HepG2 (cell line): ENCODE measurements around the gene CALY. TPM values are rescaled to one million over a fixed set of nuclear protein-coding genes. Genes with fewer than 3 reads are reported as not detected.

Experiments
- ATAC-seq: fragments of 200-7000 bp; cut with Tn5 transposase; 3 replicates; pipeline ENCODE4 v1.9.1; 2020; ENCODE audit warnings: mild to moderate bottlenecking, moderate library complexity
- BruUV-seq: library from RNA; stranded (reverse); fragments of 400-500 nt; replicated peaks from 2 replicates; lab custom pipeline; 2021; lab: Mats Ljungman, UMichigan
- CTCF ChIA-PET: fragments of 300-600 bp; formaldehyde crosslinking; extraction: SDS; loops from one replicate; lab custom pipeline; 2021; ENCODE audit warnings: low total read pairs, inconsistent platforms, low intra/inter-chr PET ratio; lab: Yijun Ruan, JAX
- POLR2A ChIA-PET: fragments of 350-600 bp; sonication (Branson Sonifier 250); formaldehyde crosslinking; loops from one replicate; lab custom pipeline; 2020; ENCODE audit warnings: antibody characterized with exemption, inconsistent platforms; lab: Yijun Ruan, JAX
- DNase-seq: peaks from one replicate; pipeline ENCODE4 v3.0.0-alpha.2; 2015; ENCODE audit warnings: low spot score
- FAIRE-seq: peaks from 3 replicates; lab custom pipeline; 2011; peaks lifted over from hg19 to GRCh38; lab: Jason Lieb, UNC
- H2AFZ ChIP-seq: one replicate; pipeline ENCODE4 v1.6.1; 2011; ENCODE audit warnings: low read length, inconsistent platforms
- H3K27ac ChIP-seq: fragments of 300-600 bp; 3 replicates; pipeline ENCODE4 v1.8.0; 2011; ENCODE audit warnings: mixed run types, mild to moderate bottlenecking, mixed read lengths, low read length, inconsistent platforms; ENCODE audit not compliant: insufficient read depth; ENCODE audit errors: extremely low read length
- H3K27me3 ChIP-seq, 2 experiments: fragments of 200-600 bp in 1 of 2; 2 replicates in 1 of 2; 3 replicates in 1 of 2; pipeline versions ENCODE4 v1.6.0 to v1.8.0; 2011; ENCODE audit warnings: low read length in 2 of 2, mild to moderate bottlenecking in 2 of 2, moderate library complexity in 2 of 2, inconsistent platforms in 1 of 2; ENCODE audit not compliant: insufficient read depth in 2 of 2, control insufficient read depth in 1 of 2
- H3K36me3 ChIP-seq, 2 experiments: fragments of 200-600 bp in 1 of 2; replicated peaks in 1 of 2; 2 replicates in 1 of 2; 3 replicates in 1 of 2; pipeline versions ENCODE4 v1.5.1 to v1.8.0; 2011; ENCODE audit warnings: low read length in 2 of 2, inconsistent platforms in 1 of 2; ENCODE audit not compliant: insufficient read depth in 2 of 2, control insufficient read depth in 1 of 2
- H3K4me1 ChIP-seq: 2 replicates; pipeline ENCODE4 v1.5.1; 2012; ENCODE audit warnings: low read length, inconsistent platforms; ENCODE audit not compliant: insufficient read depth
- H3K4me2 ChIP-seq: 2 replicates; pipeline ENCODE4 v1.6.0; 2011; ENCODE audit warnings: low read depth, low read length, inconsistent platforms
- H3K4me3 ChIP-seq, 3 experiments: fragments of 200-600 bp in 1 of 3; sonication (generic), shearing (Covaris generic) in 1 of 3; replicated peaks in 1 of 3; 2 replicates each; pipeline ENCODE4 v1.5.1; 2011 to 2016; ENCODE audit warnings: low read length in 3 of 3, inconsistent platforms in 2 of 3, low read depth in 2 of 3, mild to moderate bottlenecking in 2 of 3, control low read depth in 1 of 3, mixed read lengths in 1 of 3; ENCODE audit not compliant: insufficient read depth in 1 of 3
- H3K79me2 ChIP-seq: one replicate; pipeline ENCODE4 v1.6.1; 2011; ENCODE audit warnings: low read length, inconsistent platforms; ENCODE audit not compliant: insufficient read depth
- H3K9ac ChIP-seq: 2 replicates; pipeline ENCODE4 v1.6.0; 2011; ENCODE audit warnings: mild to moderate bottlenecking, low read depth, low read length, inconsistent platforms; ENCODE audit not compliant: insufficient read depth
- H3K9me3 ChIP-seq: 2 replicates; pipeline ENCODE4 v1.5.1; 2012; ENCODE audit warnings: mild to moderate bottlenecking, low read length
- H4K20me1 ChIP-seq: 2 replicates; pipeline ENCODE4 v1.6.0; 2011; ENCODE audit warnings: inconsistent platforms, mild to moderate bottlenecking, low read length, moderate library complexity; ENCODE audit not compliant: insufficient read depth
- BATF2 ChIP-seq: sonication (generic); formaldehyde crosslinking; IDR thresholded peaks from 2 replicates; pipeline ENCODE4 v1.8.0; 2022; ENCODE audit warnings: mild to moderate bottlenecking, missing genetic modification reagents, moderate library complexity
- ESRRA ChIP-seq: sonication (generic); formaldehyde crosslinking; IDR thresholded peaks from 2 replicates; pipeline ENCODE4 v1.5.1; 2020; ENCODE audit warnings: mild to moderate bottlenecking, low read depth, missing genetic modification reagents
- FOXA1 ChIP-seq, 2 experiments: fragments of 450-650 bp in 1 of 2; sonication (generic) in 1 of 2; formaldehyde crosslinking in 1 of 2; IDR thresholded peaks; 2 replicates each; pipeline versions ENCODE4 v1.4.0 to v1.6.1; 2016 to 2020; ENCODE audit warnings: missing genetic modification reagents in 1 of 2
- HDAC6 ChIP-seq: fragments of 200-600 bp; sonication (generic); IDR thresholded peaks from 2 replicates; pipeline ENCODE4 v1.7.0; 2017; ENCODE audit warnings: mild to moderate bottlenecking, antibody characterized with exemption, low read length, low read depth
- JUN ChIP-seq: sonication (generic); formaldehyde crosslinking; IDR thresholded peaks from 2 replicates; pipeline ENCODE4 v1.4.0; 2020; ENCODE audit warnings: mild to moderate bottlenecking, missing genetic modification reagents
- KDM5B ChIP-seq: sonication (generic); formaldehyde crosslinking; IDR thresholded peaks from 2 replicates; pipeline ENCODE4 v1.4.0; 2020; ENCODE audit warnings: missing genetic modification reagents, mild to moderate bottlenecking, borderline replicate concordance
- MTF2 ChIP-seq: sonication (generic); formaldehyde crosslinking; IDR thresholded peaks from 2 replicates; pipeline ENCODE4 v1.5.0; 2020; ENCODE audit warnings: missing genetic modification reagents, borderline replicate concordance
- PITX1 ChIP-seq: sonication (generic); formaldehyde crosslinking; IDR thresholded peaks from 2 replicates; pipeline ENCODE4 v1.5.1; 2020; ENCODE audit warnings: mild to moderate bottlenecking, missing genetic modification reagents
- POGZ ChIP-seq: sonication (generic); formaldehyde crosslinking; IDR thresholded peaks from 2 replicates; pipeline ENCODE4 v1.4.0; 2020; ENCODE audit warnings: mild to moderate bottlenecking, missing genetic modification reagents
- PPARG ChIP-seq: conservative IDR thresholded peaks from 2 replicates; pipeline ENCODE4 v1.6.1; 2016; ENCODE audit warnings: missing biosample characterization, missing genetic modification reagents
- RBM39 ChIP-seq: fragments of 200-400 bp; formaldehyde crosslinking; IDR thresholded peaks from one replicate; pipeline ENCODE4 v1.6.1; 2018; ENCODE audit warnings: antibody characterized with exemption, mild to moderate bottlenecking, low read depth, low read length; ENCODE audit not compliant: poor library complexity, severe bottlenecking
- ZBTB20 ChIP-seq: sonication (generic); formaldehyde crosslinking; IDR thresholded peaks from 2 replicates; pipeline ENCODE4 v1.8.1; 2023; ENCODE audit warnings: missing genetic modification reagents, low read depth, mild to moderate bottlenecking, borderline replicate concordance
- ZNF432 ChIP-seq: sonication (generic); formaldehyde crosslinking; IDR thresholded peaks from 2 replicates; pipeline ENCODE4 v1.5.0; 2020; ENCODE audit warnings: missing genetic modification reagents, mild to moderate bottlenecking, borderline replicate concordance
- ZNF644 ChIP-seq: IDR thresholded peaks from 2 replicates; pipeline ENCODE4 v1.6.1; 2016; ENCODE audit warnings: low read depth
- ZNF761 ChIP-seq: sonication (generic); formaldehyde crosslinking; conservative IDR thresholded peaks from 2 replicates; pipeline ENCODE4 v1.4.0; 2020; ENCODE audit warnings: mild to moderate bottlenecking, missing genetic modification reagents
- ZNF777 ChIP-seq: sonication (generic); formaldehyde crosslinking; IDR thresholded peaks from 2 replicates; pipeline ENCODE4 v1.4.0; 2020; ENCODE audit warnings: missing genetic modification reagents
- WGBS: methylation state at CpG from one replicate; pipeline ENCODE4 v1.1.6; 2017; ENCODE audit warnings: low lambda C conversion rate; 5-methylcytosine and 5-hydroxymethylcytosine counted together
- in situ Hi-C: cut with HindIII; loops from 2 replicates; pipeline ENCODE4 v1.10.0; 2017; ENCODE audit warnings: low pct_unique_long_range_greater_than_20kb; ENCODE audit not compliant: extremely low pct_ligation_motif_present
- intact Hi-C: fragments of 100-400 bp; cut with micrococcal nuclease; formaldehyde crosslinking; loops from one replicate; pipeline ENCODE4 v1.10.0; 2022; ENCODE audit not compliant: unreplicated experiment
- polyA plus RNA-seq, 8 experiments: library from polyadenylated mRNA; depleted of rRNA in 3 of 8; stranded (reverse) in 7 of 8; unstranded in 1 of 8; fragments of >200 nt; fragmentation: Illumina TruSeq in 4 of 8; extraction: Trizol in 4 of 8; gene quantifications; 2 replicates each; pipeline versions ENCODE4 v1.2.1 to v1.2.3, GENCODE V29; 2011 to 2016; ENCODE audit warnings: low read depth in 4 of 8, missing spikeins in 1 of 8, mixed read lengths in 1 of 8; ENCODE audit not compliant: insufficient read depth in 1 of 8
- total RNA-seq, 5 experiments: library from RNA; depleted of rRNA; stranded (reverse); fragments of >200 nt; fragmentation: Illumina TruSeq; extraction: Trizol; gene quantifications; 2 replicates each; pipeline ENCODE4 v1.2.3, GENCODE V29; 2016; ENCODE audit warnings: low read depth in 1 of 5
- TF ChIP-seq, protein P1 (sequence below): sonication (generic); formaldehyde crosslinking; IDR thresholded peaks from 2 replicates; pipeline ENCODE4 v1.4.0; 2020; ENCODE audit warnings: missing genetic modification reagents, borderline replicate concordance
- TF ChIP-seq, protein P2 (sequence below): IDR thresholded peaks from 2 replicates; pipeline ENCODE4 v1.6.1; 2016; ENCODE audit warnings: missing genetic modification reagents, missing compliant biosample characterization

CALY gene
- total and polyA plus RNA-seq, 2 of the 13 experiments (the other 11 are each of a cell fraction or from before 2014, with no cell fraction given) = 0.08 TPM; not detected in 1

GRCh38 chr10:133357285-133358161 is 20.8 kb upstream of the CALY start, which contains the start of gene FUOM:
Gene FUOM (minus strand): TSS chr10:133358019. CDS start chr10:133358007, 12 bp downstream.
- FAIRE-seq (no peak), DNase-seq (peak; percentile 79), ATAC-seq (peak; percentile 65)
- H3K4me2 ChIP-seq = peak within 1 kb of the TSS; percentile 98
- H3K36me3 ChIP-seq = peaks cover 6 to 23% of the 10 kb centered on the region in 2 experiments; a peak in 4 of 5 replicates
- peaks cover 38% of the 10 kb centered on the region for H3K4me1 ChIP-seq
- H3K4me3 ChIP-seq = peak within 1 kb of the TSS; percentile 72 to 90 (median 86)
- H2AFZ ChIP-seq = no peak within 1 kb of the TSS
- H3K9me3 ChIP-seq = no peaks in the 10 kb centered on the region
- in situ Hi-C loops (no loop called here), intact Hi-C loops (loop anchor here (2.0 kb wide), 1 partner anchor 15 kb away; the partner anchor contains the start of gene ECHS1)
- peak within 1 kb of the TSS; percentile 93 for H3K27ac ChIP-seq
- H3K9ac ChIP-seq = peak within 1 kb of the TSS; percentile 92
- H4K20me1 ChIP-seq = peaks cover 11% of the 10 kb centered on the region; the same call in 1 of the 2 replicates
- H3K27me3 ChIP-seq = no peaks in the 10 kb centered on the region
- BruUV-seq = no TSS peak
- H3K79me2 ChIP-seq = peaks cover 12% of the 10 kb centered on the region
- POLR2A ChIA-PET = interaction anchor here (0.6 to 5.8 kb wide), 13 partner anchors 10 to 198 kb away, joined by 3 to 124 read pairs (median 12); partner anchors contain the start of genes ECHS1, MTG1, PAOX and PRAP1
- CTCF ChIA-PET = no interaction called here
- WGBS = 0% methylated on average over 5 of the region's 83 CpGs
- TF ChIP-seq ZNF777 (CRISPR knock-in tag) = peak; percentile 79
- TF ChIP-seq, protein P1, sequence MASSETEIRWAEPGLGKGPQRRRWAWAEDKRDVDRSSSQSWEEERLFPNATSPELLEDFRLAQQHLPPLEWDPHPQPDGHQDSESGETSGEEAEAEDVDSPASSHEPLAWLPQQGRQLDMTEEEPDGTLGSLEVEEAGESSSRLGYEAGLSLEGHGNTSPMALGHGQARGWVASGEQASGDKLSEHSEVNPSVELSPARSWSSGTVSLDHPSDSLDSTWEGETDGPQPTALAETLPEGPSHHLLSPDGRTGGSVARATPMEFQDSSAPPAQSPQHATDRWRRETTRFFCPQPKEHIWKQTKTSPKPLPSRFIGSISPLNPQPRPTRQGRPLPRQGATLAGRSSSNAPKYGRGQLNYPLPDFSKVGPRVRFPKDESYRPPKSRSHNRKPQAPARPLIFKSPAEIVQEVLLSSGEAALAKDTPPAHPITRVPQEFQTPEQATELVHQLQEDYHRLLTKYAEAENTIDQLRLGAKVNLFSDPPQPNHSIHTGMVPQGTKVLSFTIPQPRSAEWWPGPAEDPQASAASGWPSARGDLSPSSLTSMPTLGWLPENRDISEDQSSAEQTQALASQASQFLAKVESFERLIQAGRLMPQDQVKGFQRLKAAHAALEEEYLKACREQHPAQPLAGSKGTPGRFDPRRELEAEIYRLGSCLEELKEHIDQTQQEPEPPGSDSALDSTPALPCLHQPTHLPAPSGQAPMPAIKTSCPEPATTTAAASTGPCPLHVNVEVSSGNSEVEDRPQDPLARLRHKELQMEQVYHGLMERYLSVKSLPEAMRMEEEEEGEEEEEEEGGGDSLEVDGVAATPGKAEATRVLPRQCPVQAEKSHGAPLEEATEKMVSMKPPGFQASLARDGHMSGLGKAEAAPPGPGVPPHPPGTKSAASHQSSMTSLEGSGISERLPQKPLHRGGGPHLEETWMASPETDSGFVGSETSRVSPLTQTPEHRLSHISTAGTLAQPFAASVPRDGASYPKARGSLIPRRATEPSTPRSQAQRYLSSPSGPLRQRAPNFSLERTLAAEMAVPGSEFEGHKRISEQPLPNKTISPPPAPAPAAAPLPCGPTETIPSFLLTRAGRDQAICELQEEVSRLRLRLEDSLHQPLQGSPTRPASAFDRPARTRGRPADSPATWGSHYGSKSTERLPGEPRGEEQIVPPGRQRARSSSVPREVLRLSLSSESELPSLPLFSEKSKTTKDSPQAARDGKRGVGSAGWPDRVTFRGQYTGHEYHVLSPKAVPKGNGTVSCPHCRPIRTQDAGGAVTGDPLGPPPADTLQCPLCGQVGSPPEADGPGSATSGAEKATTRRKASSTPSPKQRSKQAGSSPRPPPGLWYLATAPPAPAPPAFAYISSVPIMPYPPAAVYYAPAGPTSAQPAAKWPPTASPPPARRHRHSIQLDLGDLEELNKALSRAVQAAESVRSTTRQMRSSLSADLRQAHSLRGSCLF (CRISPR knock-in tag) = no peak
- no peak for TF ChIP-seq ESRRA
- no peak for TF ChIP-seq RBM39
- TF ChIP-seq JUN (CRISPR knock-in tag) = no peak
- no peak for TF ChIP-seq MTF2
- no peak for TF ChIP-seq HDAC6
- TF ChIP-seq PPARG (CRISPR knock-in tag) = peak; percentile 20; the same call in 1 of the 2 replicates
- TF ChIP-seq PITX1 (CRISPR knock-in tag) = no peak
- TF ChIP-seq FOXA1 (IDR thresholded peaks at IDR 0.05) = no peak
- TF ChIP-seq FOXA1 (CRISPR knock-in tag; IDR thresholded peaks at IDR 0.05) = no peak
- TF ChIP-seq BATF2 (CRISPR knock-in tag) = no peak
- no peak for TF ChIP-seq ZNF761 (CRISPR knock-in tag)
- TF ChIP-seq ZNF432 (CRISPR knock-in tag) = no peak
- TF ChIP-seq ZNF644 (CRISPR knock-in tag) = no peak
- TF ChIP-seq KDM5B (CRISPR knock-in tag) = peak; percentile 71; the same call in 1 of the 2 replicates
- no peak for TF ChIP-seq ZBTB20 (CRISPR knock-in tag)
- TF ChIP-seq, protein P2, sequence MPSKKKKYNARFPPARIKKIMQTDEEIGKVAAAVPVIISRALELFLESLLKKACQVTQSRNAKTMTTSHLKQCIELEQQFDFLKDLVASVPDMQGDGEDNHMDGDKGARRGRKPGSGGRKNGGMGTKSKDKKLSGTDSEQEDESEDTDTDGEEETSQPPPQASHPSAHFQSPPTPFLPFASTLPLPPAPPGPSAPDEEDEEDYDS = peak; percentile 43
- TF ChIP-seq POGZ (CRISPR knock-in tag) = no peak
